Parathyroid adenoma (tissue), 2 donors: Measurements from ENCODE around the gene IL1R1.
A peak's percentile ranks its signal among the peaks of the same experiment; 100 is the strongest.

Source experiments
- H2AFZ ChIP-seq: fragments of 300-600 bp; sonication (generic); one replicate; pipeline ENCODE4 v1.7.0; 2017; ENCODE audit warnings: antibody characterized with exemption, mild to moderate bottlenecking
- H3K27ac ChIP-seq: fragments of 300-600 bp; sonication (generic); one replicate; pipeline ENCODE4 v1.7.0; 2017
- H3K27me3 ChIP-seq: fragments of 300-600 bp; sonication (generic); one replicate; pipeline ENCODE4 v1.7.0; 2017; ENCODE audit warnings: low read length; ENCODE audit not compliant: control insufficient read depth, insufficient read depth
- H3K36me3 ChIP-seq: fragments of 300-600 bp; sonication (generic); one replicate; pipeline ENCODE4 v1.7.0; 2017; ENCODE audit warnings: low read length; ENCODE audit not compliant: control insufficient read depth, insufficient read depth
- H3K4me1 ChIP-seq: fragments of 300-600 bp; sonication (generic); one replicate; pipeline ENCODE4 v1.7.0; 2017; ENCODE audit warnings: control low read depth
- H3K4me2 ChIP-seq: fragments of 300-600 bp; sonication (generic); one replicate; pipeline ENCODE4 v1.7.0; 2017; ENCODE audit warnings: low read length
- H3K4me3 ChIP-seq: fragments of 300-600 bp; sonication (generic); one replicate; pipeline ENCODE4 v1.7.0; 2017; ENCODE audit warnings: low read depth, low read length
- H3K79me2 ChIP-seq: fragments of 300-600 bp; sonication (generic); one replicate; pipeline ENCODE4 v1.7.0; 2017; ENCODE audit warnings: control low read depth
- H3K9ac ChIP-seq: fragments of 300-600 bp; sonication (generic); one replicate; pipeline ENCODE4 v1.7.0; 2017; ENCODE audit warnings: mild to moderate bottlenecking
- H3K9me3 ChIP-seq: fragments of 300-600 bp; sonication (generic); one replicate; pipeline ENCODE4 v1.7.0; 2017; ENCODE audit warnings: low read length; ENCODE audit not compliant: control insufficient read depth
- CTCF ChIP-seq: fragments of 300-600 bp; sonication (generic); IDR thresholded peaks from one replicate; pipeline ENCODE4 v1.7.0; 2017; ENCODE audit warnings: antibody characterized with exemption, mild to moderate bottlenecking
- donor health status: primary hyperparathyroidism.

IL1R1 gene

DNA sequence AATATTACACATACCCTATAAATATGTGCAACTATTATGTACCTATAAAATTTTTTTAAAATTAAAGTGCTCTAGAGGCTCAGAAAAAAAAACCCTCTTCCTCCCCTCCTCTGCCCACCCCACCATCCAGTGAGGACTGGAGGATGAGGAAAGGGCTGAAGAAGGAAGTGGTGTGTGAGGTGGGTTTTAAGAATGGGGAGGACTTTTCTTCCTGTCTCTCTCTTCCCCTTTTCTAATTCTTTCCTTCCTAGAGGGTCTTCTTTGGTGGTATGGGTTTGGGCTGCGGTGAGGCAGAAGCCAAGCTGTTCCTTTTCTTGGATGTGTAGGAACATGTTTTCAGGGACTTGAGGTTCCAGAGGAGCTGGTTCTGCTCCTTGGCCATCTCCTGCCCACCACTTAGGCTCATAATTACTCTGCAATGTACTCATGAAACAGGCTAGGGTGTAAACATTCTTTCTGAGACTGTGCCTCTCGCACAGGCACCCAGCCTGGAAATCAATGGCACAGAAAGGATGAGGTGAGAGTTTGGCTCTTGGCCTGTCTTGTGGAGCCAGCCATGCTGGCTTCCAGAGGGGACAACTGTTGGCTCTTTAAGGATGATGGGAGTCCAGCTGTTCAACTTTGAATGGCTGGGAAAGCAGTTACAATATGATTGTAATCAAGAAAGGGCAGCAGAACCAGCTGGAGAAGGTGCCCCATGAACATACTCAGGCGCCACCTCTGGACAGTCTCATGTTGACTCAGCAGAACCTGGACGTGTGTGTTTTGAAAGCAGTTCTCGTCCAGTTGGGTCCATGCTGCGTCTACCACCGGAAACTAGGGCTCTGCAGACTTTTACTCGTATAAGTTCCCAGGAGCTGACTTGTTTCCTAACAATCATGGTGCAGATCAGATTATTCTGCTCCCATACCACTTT is 82.5 kb downstream of the IL1R1 start:
- Histone ChIP-seq H3K4me1 (peaks cover 48% of the 10 kb centered on the region), H3K27me3 (no peaks in the 10 kb centered on the region), H2AFZ (peak overlapping the region; percentile 24), H3K4me2 (peak overlapping the region; percentile 33), H3K79me2 (no peaks in the 10 kb centered on the region), H3K36me3 (no peaks in the 10 kb centered on the region), H3K4me3 (no peak overlapping the region), H3K9me3 (no peaks in the 10 kb centered on the region), H3K9ac (no peak overlapping the region), H3K27ac (no peak overlapping the region)
- TF ChIP-seq CTCF: peak; percentile 39

- no peak overlapping the region for H3K4me3 ChIP-seq
- no peaks in the 10 kb centered on the region for H3K27me3 ChIP-seq
- peak overlapping the region; percentile 73 for H2AFZ ChIP-seq
- peak overlapping the region; percentile 98 for H3K27ac ChIP-seq
- H3K4me2 ChIP-seq: peak overlapping the region; percentile 45
- H3K4me1 ChIP-seq: peaks cover 54% of the 10 kb centered on the region
- no peak overlapping the region for H3K9ac ChIP-seq
- no peaks in the 10 kb centered on the region for H3K36me3 ChIP-seq
- TF ChIP-seq CTCF: no peak
- no peaks in the 10 kb centered on the region for H3K9me3 ChIP-seq
- H3K79me2 ChIP-seq: no peaks in the 10 kb centered on the region
Measured at GRCh38 chr2:102226171-102226570, 83.6 kb downstream of the IL1R1 start.

- H3K4me3 ChIP-seq: peak overlapping the region; percentile 53
- no peak for TF ChIP-seq CTCF
Measured at GRCh38 chr2:102226612-102227391, 84.3 kb downstream of the IL1R1 start.

DNA sequence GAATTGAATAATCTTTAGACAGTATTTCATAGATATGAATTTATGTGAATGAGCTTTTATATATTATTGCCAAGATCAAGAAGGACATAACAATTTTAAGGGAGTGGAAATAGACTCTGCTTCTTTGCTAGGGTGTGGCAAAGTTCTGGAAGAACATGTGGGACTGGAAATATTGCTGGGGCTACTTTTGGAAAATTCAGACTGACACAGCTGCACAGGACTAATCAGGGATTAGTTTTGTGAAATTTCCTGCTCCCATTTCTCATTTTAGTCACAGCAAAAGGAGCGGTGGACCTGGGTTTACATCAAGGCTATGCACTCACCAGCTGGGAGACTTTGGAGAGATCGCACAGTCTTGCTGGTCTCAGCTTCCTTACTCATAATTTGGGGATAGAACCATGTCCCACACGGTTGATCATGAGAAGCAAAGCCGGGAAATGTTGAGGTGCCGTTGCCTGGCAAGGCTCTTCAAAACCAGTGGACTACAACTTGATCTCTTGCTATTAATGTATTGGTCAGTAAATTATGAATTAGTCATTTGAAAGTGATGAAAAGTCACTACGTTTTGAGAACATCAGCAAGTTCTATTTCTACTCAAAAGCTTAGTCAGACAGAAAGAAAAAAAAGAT is 86.7 kb downstream of the IL1R1 start:
- no peak overlapping the region for H3K9ac ChIP-seq
- H2AFZ ChIP-seq: peak overlapping the region; percentile 49
- H3K79me2 ChIP-seq: no peaks in the 10 kb centered on the region
- H3K9me3 ChIP-seq: no peaks in the 10 kb centered on the region
- no peaks in the 10 kb centered on the region for H3K27me3 ChIP-seq
- H3K4me3 ChIP-seq: no peak overlapping the region
- H3K36me3 ChIP-seq: no peaks in the 10 kb centered on the region
- H3K4me2 ChIP-seq: no peak overlapping the region
- H3K27ac ChIP-seq: peak overlapping the region; percentile 98
- peaks cover 54% of the 10 kb centered on the region for H3K4me1 ChIP-seq
- no peak for TF ChIP-seq CTCF

More at GRCh38 chr2:102226612-102227391, 84.3 kb downstream of the IL1R1 start:
- Histone ChIP-seq H3K27ac (peak overlapping the region; percentile 98), H3K36me3 (no peaks in the 10 kb centered on the region), H3K27me3 (no peaks in the 10 kb centered on the region), H3K9ac (no peak overlapping the region), H3K4me1 (peaks cover 54% of the 10 kb centered on the region), H2AFZ (peak overlapping the region; percentile 73), H3K4me2 (peak overlapping the region; percentile 57), H3K9me3 (no peaks in the 10 kb centered on the region), H3K79me2 (no peaks in the 10 kb centered on the region)
